ENCODE measurements around the gene EIF4EBP2.

EIF4EBP2 gene

DNA sequence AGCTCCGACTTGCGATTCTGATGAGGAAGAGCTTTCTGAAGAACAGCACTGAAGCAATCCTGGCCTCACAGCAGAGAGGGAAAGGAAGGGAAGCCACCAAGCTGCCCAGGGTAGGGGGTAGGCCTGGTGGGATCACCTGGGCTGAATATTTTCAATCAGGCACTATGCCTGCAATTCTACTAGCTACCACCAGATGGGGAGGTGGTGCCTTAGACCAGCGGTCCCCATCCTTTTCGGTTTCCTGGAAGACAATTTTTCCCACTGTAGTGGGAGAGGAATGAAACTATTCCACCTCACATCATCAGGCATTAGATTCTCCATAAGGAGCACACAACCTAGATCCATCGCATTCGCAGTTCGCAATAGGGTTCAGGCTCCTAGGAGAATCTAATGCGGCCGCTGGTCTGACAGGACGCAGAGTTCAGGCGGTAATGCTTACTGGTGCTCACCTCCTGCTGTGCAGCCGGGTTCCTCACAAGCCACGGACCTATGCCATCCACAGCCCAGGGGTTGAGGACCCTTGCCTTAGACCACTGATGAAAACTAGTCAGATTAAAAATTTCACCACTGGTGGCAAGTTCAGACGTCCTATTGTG lies 24.3 kb upstream of the EIF4EBP2 start:
- DNase-seq (ENCODE audit: low read depth), result no peak

DNA sequence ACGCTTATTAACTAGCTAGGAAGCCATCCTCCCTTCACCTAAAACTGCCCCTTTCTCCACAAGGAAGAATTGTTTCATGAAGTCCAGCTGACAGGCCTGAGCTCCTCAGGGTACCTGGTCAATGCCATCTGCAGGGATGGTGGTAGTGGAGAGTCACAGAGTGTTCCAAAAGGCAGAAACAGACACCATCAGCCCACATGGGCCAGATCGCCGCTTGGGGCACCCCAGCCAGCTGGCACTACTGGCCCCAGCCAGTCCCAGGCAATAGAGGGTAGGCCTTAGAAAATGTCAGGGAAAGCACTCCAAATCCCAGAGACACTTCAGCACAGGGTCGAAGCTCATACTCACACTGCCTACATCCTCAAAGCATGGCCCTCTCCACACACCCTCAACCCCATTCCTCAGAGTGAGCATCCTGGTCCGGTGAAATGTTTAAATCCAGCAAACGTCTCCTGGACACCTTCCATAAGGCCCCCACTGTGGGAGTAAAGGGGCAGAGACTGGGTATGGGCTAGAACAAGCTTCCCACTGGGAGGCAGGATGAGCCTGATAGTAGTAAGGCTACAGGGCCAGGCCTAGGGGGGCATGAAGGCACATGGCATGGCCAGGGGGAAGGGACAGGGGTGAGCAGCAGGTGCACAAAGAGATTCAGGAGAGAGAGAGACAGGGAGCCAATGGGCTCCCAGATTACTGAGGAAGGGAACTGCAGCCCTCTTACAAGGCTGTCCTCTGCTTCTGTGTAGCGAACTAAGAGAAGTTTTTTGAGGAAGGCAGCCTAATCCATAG lies 23.4 kb upstream of the EIF4EBP2 start:
- no peak for DNase-seq (ENCODE audit: low read depth)

DNA sequence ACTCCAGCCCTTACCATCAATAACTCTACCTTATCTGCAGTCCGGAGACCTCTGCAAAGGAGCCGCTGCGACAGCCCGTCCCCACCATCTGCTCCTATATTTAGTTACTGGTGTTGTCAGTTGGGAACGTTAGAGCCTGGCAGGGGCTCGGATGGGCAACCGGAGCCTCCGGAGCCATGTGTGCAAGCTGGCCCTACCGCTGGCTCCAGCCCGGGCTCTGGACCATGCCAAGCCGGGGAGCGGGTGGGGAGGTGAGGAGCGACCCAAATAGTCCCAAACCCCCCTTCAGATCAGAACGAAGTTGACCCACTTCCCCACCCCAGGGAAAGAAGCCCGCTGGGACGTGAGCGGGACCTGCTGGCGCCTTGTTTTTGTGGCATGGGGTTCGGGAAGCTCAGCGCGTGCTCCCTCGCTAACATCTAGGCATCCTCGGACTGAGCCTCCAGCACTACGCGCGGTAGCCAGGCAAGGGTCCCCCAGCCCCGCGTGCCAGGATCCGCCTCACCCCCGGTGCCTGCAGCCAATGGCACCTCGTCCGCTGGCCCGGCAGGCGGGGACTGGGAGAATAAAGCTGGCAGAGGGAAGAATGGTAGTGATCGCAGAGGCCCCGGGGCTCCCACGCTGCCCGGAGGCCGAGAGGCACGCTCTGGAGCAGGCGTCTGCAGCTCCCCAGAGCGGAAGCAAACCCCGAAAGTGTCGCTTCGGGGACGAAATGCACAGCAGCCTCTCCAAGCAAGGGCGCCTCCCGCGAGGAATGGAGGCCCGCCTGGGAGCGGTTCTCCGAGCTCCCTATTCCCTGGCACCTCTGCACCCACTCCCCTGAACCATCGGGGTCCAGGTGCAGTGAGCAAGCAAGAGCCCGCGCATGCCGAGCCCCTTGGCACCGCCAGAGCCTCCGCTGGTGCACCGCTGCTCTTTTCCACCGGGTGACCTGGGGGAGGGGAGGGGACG lies 22.2 kb upstream of the EIF4EBP2 start:
- peak; percentile 16 for DNase-seq (ENCODE audit: low read depth)

DNA sequence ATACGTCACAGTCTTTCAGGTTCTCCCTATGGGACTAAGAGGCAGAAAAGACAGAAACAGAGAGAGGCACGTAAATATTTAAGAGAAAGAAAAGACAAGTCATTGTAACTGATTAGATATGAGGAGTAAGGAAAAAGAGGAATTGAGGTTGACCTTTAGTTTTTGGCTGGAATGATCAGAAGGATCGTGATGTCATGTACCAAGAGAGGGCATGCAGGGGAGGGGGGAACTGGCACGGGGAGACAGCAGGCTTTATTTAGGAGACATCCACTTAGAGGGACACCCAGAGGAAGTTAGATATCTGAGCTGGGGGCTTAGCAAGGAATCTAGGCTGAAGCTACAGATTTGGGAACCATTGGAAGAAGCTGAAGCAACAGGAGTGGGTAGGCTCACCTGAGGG lies 12.3 kb upstream of the EIF4EBP2 start:
- DNase-seq (ENCODE audit: low read depth), result no peak

DNA sequence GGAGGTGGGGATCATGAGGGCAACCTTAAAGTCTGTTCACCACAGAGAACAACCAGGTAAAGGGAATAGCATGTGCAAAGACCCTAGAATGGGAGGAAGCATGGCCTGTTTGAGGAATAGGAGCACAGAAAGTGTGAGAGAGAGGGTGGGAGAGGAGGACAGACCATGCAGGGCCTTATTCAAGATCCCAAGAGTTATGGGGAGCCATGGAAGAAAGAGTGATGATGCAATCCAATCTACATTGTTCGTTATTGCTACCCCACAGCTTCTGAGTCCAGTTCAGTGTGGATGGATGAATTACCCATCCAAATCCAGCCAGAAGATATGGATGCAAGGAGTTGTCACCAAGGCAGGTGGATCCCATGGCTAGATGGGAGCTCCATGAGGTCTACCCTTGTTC lies 7.8 kb upstream of the EIF4EBP2 start:
- no peak for DNase-seq (ENCODE audit: low read depth)

GRCh38 chr10:70399177-70399576 lies 4.8 kb upstream of the EIF4EBP2 start:
- DNase-seq (ENCODE audit: low read depth), result no peak

DNA sequence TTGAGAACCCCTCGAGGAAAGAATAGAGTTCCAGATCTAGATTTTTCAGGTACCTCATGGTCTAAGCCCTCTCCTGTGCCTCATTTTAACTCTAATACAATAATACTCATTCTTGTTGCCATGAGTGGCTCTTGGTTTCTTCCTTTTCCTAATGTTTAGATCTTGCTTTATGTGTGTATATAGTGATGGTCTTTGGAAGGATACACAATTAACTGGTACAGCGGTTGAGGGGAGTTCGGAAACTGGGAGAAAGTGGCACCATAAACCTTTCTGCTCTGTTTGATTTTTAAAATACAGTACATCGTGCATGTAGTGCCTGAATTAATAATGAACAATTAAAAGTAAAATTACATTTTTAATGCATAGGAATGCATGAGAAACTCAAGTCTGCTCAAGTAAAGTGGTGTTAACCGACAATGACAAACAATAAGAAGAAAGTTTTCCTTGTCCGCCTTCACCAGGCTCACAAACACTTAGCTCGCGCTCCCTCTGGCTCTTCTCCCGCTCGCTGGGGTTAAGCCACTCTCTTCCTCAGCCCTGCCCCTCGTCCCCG lies 386 bp upstream of the EIF4EBP2 start:
- DNase-seq (ENCODE audit: low read depth), result no peak

DNA sequence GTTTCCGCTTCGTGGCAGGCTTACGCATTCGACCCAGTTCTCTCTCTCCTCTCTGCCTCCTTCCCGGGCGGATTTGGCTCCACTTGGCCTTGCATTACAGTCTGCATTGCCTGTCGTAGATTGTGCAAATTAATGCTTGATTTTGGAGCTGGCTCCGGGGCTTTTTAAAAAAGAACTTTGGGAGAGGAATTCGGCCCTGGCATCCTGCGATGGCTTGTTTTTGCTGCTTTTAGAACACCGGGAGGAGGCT lies 767 bp downstream of the EIF4EBP2 start:
- DNase-seq (ENCODE audit: low read depth), result no peak

DNA sequence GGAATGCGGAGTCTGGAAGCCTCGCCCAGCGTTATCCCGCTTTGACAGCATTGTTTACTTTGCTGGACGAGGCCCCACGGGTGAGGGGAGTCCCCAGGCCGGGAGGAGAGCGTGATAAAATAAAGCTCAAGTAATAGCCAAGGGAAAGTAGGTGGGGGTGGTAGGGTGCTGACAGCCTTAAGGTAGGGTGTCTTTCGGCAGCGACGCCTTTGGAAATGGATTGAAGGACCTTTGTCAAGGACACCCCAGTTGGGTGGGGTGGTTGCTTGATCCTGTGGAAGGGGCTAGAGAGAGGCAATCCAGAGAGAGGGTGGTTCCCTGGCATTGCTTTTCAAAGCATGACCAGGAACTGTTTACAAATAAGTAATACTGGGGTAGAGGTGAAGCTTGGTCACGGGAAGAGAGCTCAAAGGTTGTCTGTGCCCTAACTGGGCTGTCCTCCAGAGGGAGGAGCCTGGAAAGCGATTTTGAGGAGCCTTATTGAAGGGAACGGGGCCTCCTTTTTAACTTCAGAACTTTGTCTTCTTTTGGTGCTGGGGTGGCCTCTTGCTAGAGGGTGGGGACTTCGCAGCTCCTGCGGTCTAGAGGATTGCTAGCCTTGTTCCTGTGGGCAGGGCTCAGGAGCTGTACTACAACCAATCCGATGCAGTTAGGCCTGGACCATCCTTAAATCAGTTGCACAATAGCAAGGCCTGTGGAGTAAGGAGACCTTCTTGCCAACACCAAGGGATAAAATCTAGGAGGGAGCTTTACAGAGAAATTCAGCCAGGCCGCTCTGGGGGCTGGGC lies 1.3 kb downstream of the EIF4EBP2 start:
- peak; percentile 16 for DNase-seq (ENCODE audit: low read depth)

DNA sequence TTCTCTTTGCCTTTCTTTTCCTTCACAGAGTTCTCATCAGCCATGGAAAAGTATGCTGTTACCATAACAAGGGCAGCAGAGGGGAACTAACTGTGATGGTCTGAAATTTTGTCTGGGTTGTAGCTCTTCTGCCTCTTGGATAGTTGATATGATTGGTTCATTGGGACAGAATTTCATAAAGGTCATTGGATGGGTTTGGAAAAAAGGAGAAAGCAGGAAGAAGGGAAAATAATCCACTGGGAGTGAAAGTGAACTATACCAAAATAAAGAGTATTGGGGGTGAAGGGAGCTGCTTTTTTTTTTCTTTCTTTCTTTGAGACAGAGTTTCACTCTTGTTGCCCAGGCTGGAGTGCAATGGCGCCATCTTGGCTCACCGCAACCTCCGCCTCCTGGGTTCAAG lies 5.8 kb downstream of the EIF4EBP2 start:
- DNase-seq (ENCODE audit: low read depth), result no peak

GRCh38 chr10:70410608-70411007 lies 6.7 kb downstream of the EIF4EBP2 start:
- no peak for DNase-seq (ENCODE audit: low read depth)

- DNase-seq (ENCODE audit: low read depth), result no peak
Measured at GRCh38 chr10:70412356-70412755, 8.4 kb downstream of the EIF4EBP2 start.

DNA sequence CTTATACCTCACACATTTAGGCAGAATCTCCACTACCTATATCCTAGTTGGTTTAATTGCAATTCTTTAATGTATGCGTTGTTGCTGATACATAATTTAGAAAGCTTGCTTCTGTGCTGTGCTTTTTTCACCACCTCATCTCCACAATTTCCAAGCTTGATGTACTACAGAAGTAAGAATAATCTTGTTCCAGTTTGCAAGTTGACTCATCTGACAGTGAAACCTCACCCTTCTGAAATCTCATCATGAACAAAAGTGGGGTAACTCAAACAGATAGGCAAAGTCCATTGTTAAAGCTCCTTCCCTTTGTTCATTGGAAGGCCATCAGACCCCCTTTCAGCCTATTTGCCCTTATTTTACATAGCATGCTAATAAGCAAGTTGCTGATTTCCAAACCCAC lies 13.6 kb downstream of the EIF4EBP2 start:
- DNase-seq (ENCODE audit: low read depth), result no peak

DNA sequence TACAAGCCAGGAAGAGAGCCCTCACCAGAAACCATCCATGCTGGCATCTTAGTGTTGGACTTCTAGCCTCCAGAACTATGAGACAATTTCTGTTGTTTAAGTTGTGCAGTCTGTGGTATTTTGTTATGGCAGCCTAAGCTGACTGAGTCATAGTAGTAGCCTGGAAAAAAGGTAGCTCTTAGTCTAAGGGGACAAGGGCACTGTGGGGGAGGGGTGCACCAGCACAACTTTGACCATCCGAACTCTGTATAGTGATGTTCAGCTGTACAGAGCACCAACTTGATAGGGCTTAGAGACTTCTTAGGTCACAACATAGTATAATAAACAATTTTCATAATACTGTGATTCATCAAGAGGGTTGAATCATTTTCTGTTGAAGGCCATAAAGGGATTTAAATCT lies 14.3 kb downstream of the EIF4EBP2 start:
- DNase-seq (ENCODE audit: low read depth), result no peak

DNA sequence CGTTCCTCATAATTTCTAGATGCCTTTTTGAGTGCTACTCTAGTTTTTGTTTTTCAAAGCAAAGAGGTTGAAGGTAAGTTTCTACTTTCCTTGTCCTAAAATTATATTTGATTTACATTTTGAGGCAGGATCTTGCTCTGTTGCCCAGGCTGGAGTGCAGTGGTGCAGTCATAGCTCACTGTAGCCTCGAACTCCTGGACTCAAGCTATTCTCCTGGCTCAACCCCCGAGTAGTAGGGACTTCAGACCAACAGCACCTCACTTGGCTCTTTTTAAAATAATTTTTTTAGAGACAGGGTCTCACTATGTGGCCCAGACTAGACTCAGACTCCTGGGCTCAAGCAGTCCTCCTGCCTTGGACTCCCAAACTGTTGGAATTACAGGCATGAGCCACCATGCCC lies 14.8 kb downstream of the EIF4EBP2 start:
- no peak for DNase-seq (ENCODE audit: low read depth)

DNA sequence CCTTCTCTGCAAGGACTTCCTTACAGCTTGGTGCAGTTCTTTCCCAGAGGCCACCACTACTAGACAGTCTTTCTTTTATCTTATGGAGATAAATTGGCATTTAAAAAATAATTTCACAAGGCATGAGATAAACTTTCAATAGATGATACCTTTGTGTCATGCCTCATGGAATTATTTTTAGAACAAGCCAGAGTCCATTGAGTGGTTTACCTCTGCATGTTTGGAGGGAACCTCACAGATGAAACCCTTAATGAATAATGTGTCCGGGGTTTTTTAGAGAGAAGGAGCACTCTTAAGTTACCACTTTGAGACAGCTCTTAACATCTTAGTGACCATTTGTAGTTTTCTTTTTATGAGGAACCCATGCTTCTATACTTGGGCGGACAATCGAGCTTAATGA lies 20.4 kb downstream of the EIF4EBP2 start:
- no peak for DNase-seq (ENCODE audit: low read depth)

DNA sequence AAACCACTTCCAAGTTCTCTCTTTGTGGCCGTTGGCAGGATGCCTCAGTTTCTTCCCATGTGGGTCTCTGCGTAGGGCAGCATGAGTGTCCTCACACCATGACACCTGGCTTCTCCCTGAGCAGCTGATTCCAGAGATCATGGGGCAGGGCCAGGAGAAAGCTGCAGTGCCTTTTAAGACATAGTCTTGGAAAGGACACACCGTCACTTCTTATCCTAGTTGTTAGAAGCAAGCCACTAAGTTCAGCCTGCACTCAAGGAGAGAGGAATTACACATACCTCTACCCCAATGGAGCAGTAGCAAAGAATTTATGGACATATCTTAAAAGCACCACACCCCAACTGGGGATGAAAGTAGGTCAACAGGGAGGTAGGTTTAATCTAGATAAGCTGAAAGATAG lies 21.2 kb downstream of the EIF4EBP2 start:
- DNase-seq (ENCODE audit: low read depth), result no peak

- DNase-seq (ENCODE audit: low read depth), result no peak
Measured at GRCh38 chr10:70426823-70427222, 22.9 kb downstream of the EIF4EBP2 start.

DNA sequence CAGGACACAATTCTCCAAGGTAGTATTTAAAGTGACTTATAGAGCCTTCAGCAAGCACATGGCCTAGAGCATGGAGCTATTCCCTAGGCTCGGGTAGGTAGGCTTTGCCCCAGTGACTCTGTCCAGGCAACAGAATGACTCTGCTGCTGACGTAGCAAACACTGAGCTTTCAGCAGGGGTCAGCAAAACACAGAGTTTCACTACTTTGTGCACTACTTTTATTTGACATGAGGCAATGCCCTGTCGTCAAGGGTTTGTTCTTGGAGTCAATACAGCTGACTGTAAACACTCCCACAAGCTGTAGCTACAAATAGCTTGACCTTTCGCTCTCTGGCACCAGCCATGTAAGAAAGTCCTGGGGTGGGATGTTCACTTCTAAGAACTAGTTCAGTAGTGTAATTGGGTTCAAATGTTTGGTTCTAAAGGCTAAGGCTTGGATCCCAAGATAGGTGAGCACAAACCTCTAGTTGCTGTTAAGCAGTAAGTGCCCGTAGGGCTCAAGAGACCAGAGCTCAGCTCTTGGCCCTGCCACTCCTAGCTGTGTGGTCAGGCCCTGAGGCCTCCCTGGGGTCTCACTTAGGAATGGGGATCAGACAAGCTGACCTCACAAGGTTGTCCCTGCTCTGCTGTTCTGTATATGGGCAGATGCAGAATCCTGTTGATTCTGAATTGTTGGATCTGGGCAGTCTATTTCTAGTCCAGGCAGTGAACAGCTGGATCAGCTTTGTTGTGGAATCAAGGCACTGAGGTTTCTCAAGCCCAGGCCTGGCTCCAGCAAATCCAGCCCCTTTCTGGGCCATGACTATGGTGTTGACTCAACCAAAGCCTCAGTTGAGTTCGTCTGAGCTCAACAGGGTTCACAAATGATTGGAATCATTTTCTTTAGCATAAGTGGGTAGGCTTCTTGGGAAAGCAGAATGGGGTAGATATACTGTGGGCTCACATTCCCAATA lies 26.8 kb downstream of the EIF4EBP2 start:
- no peak for DNase-seq (ENCODE audit: low read depth)

DNA sequence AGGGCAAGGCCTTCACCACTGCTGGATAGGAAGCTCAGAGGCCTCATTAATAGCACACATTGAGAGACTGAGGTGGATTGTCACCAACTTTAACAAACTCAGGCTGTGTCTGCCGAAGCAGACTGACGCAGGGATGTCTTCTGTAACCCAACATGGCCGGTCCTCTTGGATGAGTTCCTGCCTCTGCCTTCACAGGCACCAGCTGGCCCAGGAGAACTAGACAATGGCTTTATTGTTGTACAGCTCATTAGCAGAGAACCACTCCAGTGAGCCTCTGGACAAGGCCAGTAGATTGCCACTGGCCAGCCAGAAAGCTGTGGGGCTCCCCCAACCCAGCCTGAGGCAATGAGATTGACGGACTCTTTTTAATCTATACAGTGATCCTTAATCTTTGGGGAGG lies 28.2 kb downstream of the EIF4EBP2 start:
- DNase-seq (ENCODE audit: low read depth), result no peak
